NCI-H1417 (cell line): Measurements from ENCODE around the gene TBL1X.

Experiments used
- DNase-seq, 3 experiments: peaks; one replicate each; lab custom pipeline; 2025; lab: John Stamatoyannopoulos, UW

TBL1X gene

GRCh38 chrX:9707306-9708033 is 242.6 kb downstream of the TBL1X start:
- no peak for DNase-seq

- no peak for DNase-seq
Observed at GRCh38 chrX:9708086-9708485, 243.2 kb downstream of the TBL1X start.

- DNase-seq, result peak; percentile 70 to 87 (median 71)
Observed at GRCh38 chrX:9708923-9709553, 244.2 kb downstream of the TBL1X start.

- DNase-seq, result no peak
Observed at GRCh38 chrX:9710332-9710731, 245.5 kb downstream of the TBL1X start.

GRCh38 chrX:9717376-9717775 is 252.5 kb downstream of the TBL1X start:
- no peak for DNase-seq

GRCh38 chrX:9724711-9725110 is 259.9 kb downstream of the TBL1X start:
- no peak for DNase-seq

GRCh38 chrX:9728261-9728660 is 263.4 kb downstream of the TBL1X start:
- no peak for DNase-seq

GRCh38 chrX:9729171-9729885 is 264.5 kb downstream of the TBL1X start:
- no peak for DNase-seq

- DNase-seq, result no peak
Observed at GRCh38 chrX:9730078-9730477, 265.2 kb downstream of the TBL1X start.

- no peak for DNase-seq
Observed at GRCh38 chrX:9730752-9731151, 265.9 kb downstream of the TBL1X start.

GRCh38 chrX:9737363-9737762 is 272.5 kb downstream of the TBL1X start:
- DNase-seq, result peak in 1 of 3 experiments; percentile 40

- DNase-seq, result no peak
Observed at GRCh38 chrX:9738151-9738550, 273.3 kb downstream of the TBL1X start.

GRCh38 chrX:9739130-9739529 is 274.3 kb downstream of the TBL1X start:
- DNase-seq, result no peak

GRCh38 chrX:9745417-9746115 is 280.7 kb downstream of the TBL1X start:
- DNase-seq, result no peak

- peak in 1 of 3 experiments; percentile 11 for DNase-seq
Observed at GRCh38 chrX:9746148-9746888, 281.5 kb downstream of the TBL1X start.

- DNase-seq, result no peak
Observed at GRCh38 chrX:9747644-9748043, 282.8 kb downstream of the TBL1X start.

- no peak for DNase-seq
Observed at GRCh38 chrX:9749146-9749692, 284.4 kb downstream of the TBL1X start.

GRCh38 chrX:9757366-9757765 is 292.5 kb downstream of the TBL1X start:
- no peak for DNase-seq

- DNase-seq, result no peak
Observed at GRCh38 chrX:9758021-9758638, 293.3 kb downstream of the TBL1X start.

GRCh38 chrX:9759337-9759736 is 294.5 kb downstream of the TBL1X start:
- no peak for DNase-seq
